ENCODE measurements around the gene TUBAL3. TPM values are rescaled to one million over a fixed set of nuclear protein-coding genes. Genes with fewer than 3 reads are reported as not detected.
A peak's percentile ranks its signal among the peaks of the same experiment; 100 is the strongest.

TUBAL3 gene
- total RNA-seq, 1 donor from 2014 or later: not detected

DNA sequence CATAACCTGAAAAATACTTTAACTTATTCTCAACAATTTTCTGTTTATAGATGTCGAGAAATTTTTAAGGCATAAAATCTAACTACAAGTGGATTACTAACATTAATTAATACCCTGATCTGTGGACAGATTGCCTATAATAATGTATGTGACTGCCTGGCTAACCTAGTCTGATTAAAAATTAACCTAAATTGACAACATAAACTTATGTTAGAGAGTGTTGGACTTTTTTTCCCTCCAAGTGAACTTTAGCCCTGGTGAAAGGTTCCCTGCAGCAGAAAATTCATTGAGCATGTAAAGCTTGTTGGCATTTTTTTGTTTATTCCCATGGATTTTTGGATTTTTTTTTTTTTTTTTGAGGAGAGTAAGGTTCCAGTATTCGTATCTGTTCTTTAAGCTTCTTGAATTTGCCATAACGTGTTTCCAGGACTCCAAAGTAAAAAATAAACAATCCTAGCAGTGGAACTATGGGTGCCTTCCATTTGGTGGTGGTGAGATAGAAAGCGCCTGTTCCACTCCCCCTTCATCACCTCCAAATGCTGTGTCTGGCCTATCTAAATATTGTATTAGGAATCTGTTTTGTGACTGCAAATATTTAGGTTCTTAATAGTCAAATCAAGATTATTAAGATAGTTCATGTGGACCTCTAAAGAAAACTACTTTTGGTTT is 43.8 kb upstream of the TUBAL3 start:
- H3K27ac ChIP-seq: peak overlapping the region; percentile 71 to 78
- H3K36me3 ChIP-seq: peaks cover 9 to 15% of the 10 kb centered on the region in 2 donors
- TF ChIP-seq CTCF (IDR thresholded peaks at IDR 0.05): no peak
- H3K9me3 ChIP-seq: no peaks in the 10 kb centered on the region
- H3K27me3 ChIP-seq: no peaks in the 10 kb centered on the region
- intact Hi-C loops (cut with DNase I): loop anchor here (2.0 to 10.0 kb wide), 4 partner anchors 36 to 366 kb away; partner anchors contain the start of genes GDI2 and NET1
- H3K4me3 ChIP-seq: peak overlapping the region; percentile 74
- peaks cover 0 to 14% of the 10 kb centered on the region in 2 donors for H3K4me1 ChIP-seq
- no peak for DNase-seq (ENCODE audit: low spot score in 2 of 2)

GRCh38 chr10:5447611-5448071 is 43.0 kb upstream of the TUBAL3 start:
- H3K27me3 ChIP-seq: no peaks in the 10 kb centered on the region
- H3K27ac ChIP-seq: peak overlapping the region; percentile 71 to 78
- H3K4me3 ChIP-seq: peak overlapping the region; percentile 74
- H3K4me1 ChIP-seq: peaks cover 0 to 15% of the 10 kb centered on the region in 2 donors
- TF ChIP-seq CTCF (IDR thresholded peaks at IDR 0.05): no peak
- H3K36me3 ChIP-seq: peaks cover 3 to 7% of the 10 kb centered on the region in 2 donors
- intact Hi-C loops (cut with DNase I): loop anchor here (2.0 to 10.0 kb wide), 6 partner anchors 35 to 367 kb away; partner anchors contain the start of genes GDI2, NET1 and TASOR2
- no peaks in the 10 kb centered on the region for H3K9me3 ChIP-seq
- no peak for DNase-seq (ENCODE audit: low spot score in 2 of 2)

DNA sequence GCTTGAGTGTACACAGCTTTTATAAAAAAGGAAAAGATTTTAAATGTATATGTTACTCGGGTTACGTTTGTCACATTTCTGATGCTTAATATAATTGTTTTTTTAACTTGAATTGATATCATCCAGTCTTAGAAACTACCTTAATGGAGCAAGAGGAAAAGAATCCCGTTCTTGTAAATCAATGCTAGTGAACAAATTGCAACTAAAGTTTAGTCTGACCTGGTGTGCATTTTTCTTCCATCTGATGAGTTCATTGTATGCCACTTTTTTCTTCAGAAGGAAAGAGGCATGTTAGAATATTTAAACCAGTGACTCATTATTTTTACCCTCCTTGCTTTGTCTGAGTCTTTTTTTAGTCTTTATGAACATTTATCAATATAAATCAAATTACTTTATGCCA is 42.4 kb upstream of the TUBAL3 start:
- no peak for DNase-seq (ENCODE audit: low spot score in 2 of 2)
- peaks cover 0 to 14% of the 10 kb centered on the region in 2 donors for H3K4me1 ChIP-seq
- peak overlapping the region; percentile 71 to 78 for H3K27ac ChIP-seq
- peaks cover under 1 to 3% of the 10 kb centered on the region in 2 donors for H3K36me3 ChIP-seq
- peak overlapping the region; percentile 74 for H3K4me3 ChIP-seq
- H3K27me3 ChIP-seq: no peaks in the 10 kb centered on the region
- intact Hi-C loops (cut with DNase I): loop anchor here (2.0 to 10.0 kb wide), 5 partner anchors 35 to 368 kb away; partner anchors contain the start of genes GDI2, NET1 and TASOR2
- no peaks in the 10 kb centered on the region for H3K9me3 ChIP-seq
- TF ChIP-seq CTCF (IDR thresholded peaks at IDR 0.05): no peak

- Histone ChIP-seq H3K27ac (peak overlapping the region; percentile 71 to 78), H3K27me3 (no peaks in the 10 kb centered on the region), H3K4me1 (peaks cover 0 to 14% of the 10 kb centered on the region in 2 donors), H3K36me3 (no peaks in the 10 kb centered on the region), H3K4me3 (peak overlapping the region; percentile 74), H3K9me3 (no peaks in the 10 kb centered on the region)
- no peak for TF ChIP-seq CTCF (IDR thresholded peaks at IDR 0.05)
- peak; percentile 84 to 96 for DNase-seq (ENCODE audit: low spot score in 2 of 2)
- intact Hi-C loops (cut with DNase I): loop anchor here (2.0 to 10.0 kb wide), 5 partner anchors 34 to 368 kb away; partner anchors contain the start of genes GDI2, NET1 and TASOR2
Observed at GRCh38 chr10:5446390-5446926, 41.8 kb upstream of the TUBAL3 start.

GRCh38 chr10:5445006-5445405 is 40.4 kb upstream of the TUBAL3 start:
- DNase-seq (ENCODE audit: low spot score in 2 of 2): no peak

More at GRCh38 chr10:5445006-5445405, 40.4 kb upstream of the TUBAL3 start:
- Histone ChIP-seq H3K4me3 (no peak overlapping the region), H3K4me1 (peaks cover 0 to 14% of the 10 kb centered on the region in 2 donors), H3K27me3 (no peaks in the 10 kb centered on the region), H3K27ac (no peak overlapping the region), H3K9me3 (no peaks in the 10 kb centered on the region), H3K36me3 (no peaks in the 10 kb centered on the region)
- intact Hi-C loops (cut with DNase I): loop anchor here (5.0 to 10.0 kb wide), 3 partner anchors 33 to 370 kb away; partner anchors contain the start of genes GDI2 and NET1
- TF ChIP-seq CTCF (IDR thresholded peaks at IDR 0.05): no peak
